Fibroblast of lung (primary cell): Measurements from ENCODE around the gene TARS1.

Source experiments
- CTCF ChIP-seq, 2 donors: IDR thresholded peaks in 1 of 2; conservative IDR thresholded peaks in 1 of 2; 1 replicate in 1 of 2; 2 replicates in 1 of 2; pipeline ENCODE4 v1.5.1; 2011 to 2012; ENCODE audit warnings: low read length in 2 of 2, control low read depth in 1 of 2, inconsistent platforms in 1 of 2, low read depth in 1 of 2, mild to moderate bottlenecking in 1 of 2
- EZH2 ChIP-seq: IDR thresholded peaks from 2 replicates; pipeline ENCODE4 v1.5.1; 2012; ENCODE audit warnings: low read length, control low read depth, mild to moderate bottlenecking; ENCODE audit errors: missing control alignments

- TF ChIP-seq CTCF (conservative IDR thresholded peaks at IDR 0.05 in 1 of 2, IDR thresholded peaks at IDR 0.05 in 1 of 2; ENCODE audit: low read depth in 1 of 2, low read length in 2 of 2) (no peak), EZH2 (no peak)
These were observed 75.7 kb downstream of the TARS1 start for GRCh38 chr5:33516421-33516820.
